ENCODE data around the gene SNRNP25.
A peak's percentile ranks its signal among the peaks of the same experiment; 100 is the strongest.
"Not testable (repeated sequence)": the region's sequence is repeated elsewhere in the genome, so short reads cannot be mapped to it uniquely, and the experiment has no call there.

Gene SNRNP25

DNA sequence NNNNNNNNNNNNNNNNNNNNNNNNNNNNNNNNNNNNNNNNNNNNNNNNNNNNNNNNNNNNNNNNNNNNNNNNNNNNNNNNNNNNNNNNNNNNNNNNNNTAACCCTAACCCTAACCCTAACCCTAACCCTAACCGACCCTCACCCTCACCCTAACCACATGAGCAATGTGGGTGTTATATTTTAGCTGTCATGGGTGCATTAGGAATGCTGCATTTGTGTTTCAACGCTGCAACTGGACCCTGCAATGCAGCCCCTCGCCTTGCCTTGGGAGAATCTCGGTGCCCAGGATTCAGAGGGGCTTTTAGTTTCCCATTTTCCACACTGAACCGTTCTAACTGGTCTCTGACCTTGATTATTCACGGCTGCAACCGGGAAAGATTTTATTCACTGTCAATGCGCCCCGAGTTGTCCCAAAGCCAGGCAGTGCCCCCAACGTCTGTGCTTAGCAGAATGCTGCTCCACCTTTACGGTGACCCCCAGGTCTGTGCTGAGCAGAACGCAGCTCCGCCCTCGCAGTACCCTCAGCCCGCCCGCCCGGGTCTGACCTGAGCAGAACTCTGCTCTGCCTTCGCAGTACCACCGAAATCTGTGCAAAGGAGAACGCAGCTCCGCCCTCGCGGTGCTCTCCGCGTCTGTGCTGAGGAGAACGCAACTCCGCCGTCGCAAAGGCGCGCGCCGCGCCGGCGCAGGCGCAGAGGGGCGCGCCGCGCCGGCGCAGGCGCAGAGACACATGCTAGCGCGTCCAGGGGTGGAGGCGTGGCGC, 43.5 kb upstream of the SNRNP25 start:
- POLR2A ChIA-PET = no interaction called here
- Histone ChIP-seq H3K4me1 (ENCODE audit: control insufficient read depth, insufficient read depth, low read length) (no peaks in the 10 kb centered on the region), H3K4me3 (ENCODE audit: low read depth, low read length) (peak overlapping the region; percentile 36), H3K9me3 (ENCODE audit: control insufficient read depth, insufficient read depth, low read depth, low read length) (no peaks in the 10 kb centered on the region), H3K36me3 (ENCODE audit: control insufficient read depth in 2 of 2, insufficient read depth in 1 of 2, low read length in 2 of 2) (no peaks in the 10 kb centered on the region), H3K27ac (ENCODE audit: extremely low read depth, low read depth, low read length) (no peak overlapping the region)
- CTCF ChIA-PET = interaction anchor here (0.6 kb wide), 1 partner anchor 173 kb away, joined by 3 read pairs; no protein-coding TSS in a partner anchor
- no peak for TF ChIP-seq ZNF354C (tag by site-specific recombination; IDR thresholded peaks at IDR 0.05; ENCODE audit: borderline replicate concordance, low read depth)
- TF ChIP-seq ZNF157 (tag by site-specific recombination; IDR thresholded peaks at IDR 0.05) = no peak
- TF ChIP-seq HOXA7 (CRISPR knock-in tag; IDR thresholded peaks at IDR 0.05; ENCODE audit: borderline replicate concordance) = no peak
- TF ChIP-seq ZNF704 (tag by site-specific recombination; IDR thresholded peaks at IDR 0.05) = no peak
- TF ChIP-seq, protein P1, sequence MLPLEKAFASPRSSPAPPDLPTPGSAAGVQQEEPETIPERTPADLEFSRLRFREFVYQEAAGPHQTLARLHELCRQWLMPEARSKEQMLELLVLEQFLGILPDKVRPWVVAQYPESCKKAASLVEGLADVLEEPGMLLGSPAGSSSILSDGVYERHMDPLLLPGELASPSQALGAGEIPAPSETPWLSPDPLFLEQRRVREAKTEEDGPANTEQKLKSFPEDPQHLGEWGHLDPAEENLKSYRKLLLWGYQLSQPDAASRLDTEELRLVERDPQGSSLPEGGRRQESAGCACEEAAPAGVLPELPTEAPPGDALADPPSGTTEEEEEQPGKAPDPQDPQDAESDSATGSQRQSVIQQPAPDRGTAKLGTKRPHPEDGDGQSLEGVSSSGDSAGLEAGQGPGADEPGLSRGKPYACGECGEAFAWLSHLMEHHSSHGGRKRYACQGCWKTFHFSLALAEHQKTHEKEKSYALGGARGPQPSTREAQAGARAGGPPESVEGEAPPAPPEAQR (tag by site-specific recombination; IDR thresholded peaks at IDR 0.05) = no peak
- TF ChIP-seq ZFP41 (tag by site-specific recombination; IDR thresholded peaks at IDR 0.05; ENCODE audit: borderline replicate concordance) = no peak
- no peak for TF ChIP-seq ZNF544 (tag by site-specific recombination; IDR thresholded peaks at IDR 0.05)
- TF ChIP-seq, protein P2, sequence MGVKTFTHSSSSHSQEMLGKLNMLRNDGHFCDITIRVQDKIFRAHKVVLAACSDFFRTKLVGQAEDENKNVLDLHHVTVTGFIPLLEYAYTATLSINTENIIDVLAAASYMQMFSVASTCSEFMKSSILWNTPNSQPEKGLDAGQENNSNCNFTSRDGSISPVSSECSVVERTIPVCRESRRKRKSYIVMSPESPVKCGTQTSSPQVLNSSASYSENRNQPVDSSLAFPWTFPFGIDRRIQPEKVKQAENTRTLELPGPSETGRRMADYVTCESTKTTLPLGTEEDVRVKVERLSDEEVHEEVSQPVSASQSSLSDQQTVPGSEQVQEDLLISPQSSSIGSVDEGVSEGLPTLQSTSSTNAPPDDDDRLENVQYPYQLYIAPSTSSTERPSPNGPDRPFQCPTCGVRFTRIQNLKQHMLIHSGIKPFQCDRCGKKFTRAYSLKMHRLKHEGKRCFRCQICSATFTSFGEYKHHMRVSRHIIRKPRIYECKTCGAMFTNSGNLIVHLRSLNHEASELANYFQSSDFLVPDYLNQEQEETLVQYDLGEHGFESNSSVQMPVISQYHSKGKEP (tag by site-specific recombination; IDR thresholded peaks at IDR 0.05) = peak; percentile 82; the same call in 1 of the 2 replicates
- peak; percentile 99 for TF ChIP-seq ZNF530 (tag by site-specific recombination; IDR thresholded peaks at IDR 0.05; ENCODE audit: low read depth)
- TF ChIP-seq ZNF560 (tag by site-specific recombination; IDR thresholded peaks at IDR 0.05; ENCODE audit: borderline replicate concordance) = no peak
- no peak for TF ChIP-seq KLF17 (tag by site-specific recombination; IDR thresholded peaks at IDR 0.05)
- no peak for TF ChIP-seq ZNF707 (tag by site-specific recombination; IDR thresholded peaks at IDR 0.05)
- no peak for TF ChIP-seq GLI2 (tag by site-specific recombination; IDR thresholded peaks at IDR 0.05; ENCODE audit: borderline replicate concordance, low read depth)
- no peak for TF ChIP-seq BCL11B (tag by site-specific recombination; IDR thresholded peaks at IDR 0.05; ENCODE audit: low read depth)
- no peak for TF ChIP-seq SP3 (tag by site-specific recombination; IDR thresholded peaks at IDR 0.05)
- no peak for TF ChIP-seq ZNF670 (tag by site-specific recombination; IDR thresholded peaks at IDR 0.05; ENCODE audit: low read depth)
- TF ChIP-seq, protein P3, sequence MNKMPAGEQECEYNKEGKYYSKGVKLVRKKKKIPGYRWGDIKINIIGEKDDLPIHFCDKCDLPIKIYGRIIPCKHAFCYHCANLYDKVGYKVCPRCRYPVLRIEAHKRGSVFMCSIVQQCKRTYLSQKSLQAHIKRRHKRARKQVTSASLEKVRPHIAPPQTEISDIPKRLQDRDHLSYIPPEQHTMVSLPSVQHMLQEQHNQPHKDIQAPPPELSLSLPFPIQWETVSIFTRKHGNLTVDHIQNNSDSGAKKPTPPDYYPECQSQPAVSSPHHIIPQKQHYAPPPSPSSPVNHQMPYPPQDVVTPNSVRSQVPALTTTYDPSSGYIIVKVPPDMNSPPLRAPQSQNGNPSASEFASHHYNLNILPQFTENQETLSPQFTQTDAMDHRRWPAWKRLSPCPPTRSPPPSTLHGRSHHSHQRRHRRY (tag by site-specific recombination; IDR thresholded peaks at IDR 0.05) = no peak

DNA sequence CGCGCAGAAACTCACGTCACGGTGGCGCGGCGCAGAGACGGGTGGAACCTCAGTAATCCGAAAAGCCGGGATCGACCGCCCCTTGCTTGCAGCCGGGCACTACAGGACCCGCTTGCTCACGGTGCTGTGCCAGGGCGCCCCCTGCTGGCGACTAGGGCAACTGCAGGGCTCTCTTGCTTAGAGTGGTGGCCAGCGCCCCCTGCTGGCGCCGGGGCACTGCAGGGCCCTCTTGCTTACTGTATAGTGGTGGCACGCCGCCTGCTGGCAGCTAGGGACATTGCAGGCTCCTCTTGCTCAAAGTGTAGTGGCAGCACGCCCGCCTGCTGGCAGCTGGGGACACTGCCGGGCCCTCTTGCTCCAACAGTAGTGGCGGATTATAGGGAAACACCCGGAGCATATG, 42.9 kb upstream of the SNRNP25 start:
- H3K36me3 ChIP-seq (ENCODE audit: control insufficient read depth in 2 of 2, insufficient read depth in 1 of 2, low read length in 2 of 2); H3K9me3 ChIP-seq (ENCODE audit: control insufficient read depth, insufficient read depth, low read depth, low read length); CTCF ChIA-PET; POLR2A ChIA-PET; H3K4me3 ChIP-seq (ENCODE audit: low read depth, low read length); H3K27ac ChIP-seq (ENCODE audit: extremely low read depth, low read depth, low read length); H3K4me1 ChIP-seq (ENCODE audit: control insufficient read depth, insufficient read depth, low read length): not testable (repeated sequence)
- TF ChIP-seq ZNF654 (tag by site-specific recombination; IDR thresholded peaks at IDR 0.05; ENCODE audit: low read depth) (peak; percentile 14; the same call in 1 of the 2 replicates), ZSCAN30 (tag by site-specific recombination; IDR thresholded peaks at IDR 0.05) (0 out of 2 replicates have a peak, but pooled peaks have one; percentile 23), CTCF (tag by site-specific recombination; IDR thresholded peaks at IDR 0.05) (peak; percentile 28; the same call in 1 of the 2 replicates), ZNF785 (tag by site-specific recombination; IDR thresholded peaks at IDR 0.05) (peak; percentile 99)
- TF ChIP-seq, protein P4, sequence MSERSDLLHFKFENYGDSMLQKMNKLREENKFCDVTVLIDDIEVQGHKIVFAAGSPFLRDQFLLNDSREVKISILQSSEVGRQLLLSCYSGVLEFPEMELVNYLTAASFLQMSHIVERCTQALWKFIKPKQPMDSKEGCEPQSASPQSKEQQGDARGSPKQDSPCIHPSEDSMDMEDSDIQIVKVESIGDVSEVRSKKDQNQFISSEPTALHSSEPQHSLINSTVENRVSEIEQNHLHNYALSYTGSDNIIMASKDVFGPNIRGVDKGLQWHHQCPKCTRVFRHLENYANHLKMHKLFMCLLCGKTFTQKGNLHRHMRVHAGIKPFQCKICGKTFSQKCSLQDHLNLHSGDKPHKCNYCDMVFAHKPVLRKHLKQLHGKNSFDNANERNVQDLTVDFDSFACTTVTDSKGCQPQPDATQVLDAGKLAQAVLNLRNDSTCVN (tag by site-specific recombination; optimal IDR thresholded peaks at IDR 0.05) = peak; percentile 16
